Osteoblast (primary cell): ENCODE data around the gene SMIM45.
"Not testable (repeated sequence)": the region's sequence is repeated elsewhere in the genome, so short reads cannot be mapped to it uniquely, and the experiment has no call there.

Experiments used
- DNase-seq: peaks from one replicate; pipeline ENCODE4 v3.0.0; 2011; ENCODE audit warnings: low spot score, mixed read lengths; ENCODE audit not compliant: insufficient read length; ENCODE audit errors: missing footprints
- H2AFZ ChIP-seq: 2 replicates; pipeline ENCODE4 v1.6.0; 2011; ENCODE audit warnings: mild to moderate bottlenecking, low read length
- H3K27ac ChIP-seq: 2 replicates; pipeline ENCODE4 v1.5.1; 2011; ENCODE audit warnings: mild to moderate bottlenecking, low read depth, low read length, moderate library complexity
- H3K27me3 ChIP-seq: 2 replicates; pipeline ENCODE4 v1.6.0; 2012; ENCODE audit warnings: mild to moderate bottlenecking, control low read depth, inconsistent platforms, low read length, moderate library complexity; ENCODE audit not compliant: insufficient read depth
- H3K36me3 ChIP-seq: 2 replicates; pipeline ENCODE4 v1.5.1; 2011; ENCODE audit warnings: mild to moderate bottlenecking, low read length, control low read depth, moderate library complexity; ENCODE audit not compliant: insufficient read depth
- H3K4me1 ChIP-seq: 2 replicates; pipeline ENCODE4 v1.5.1; 2011; ENCODE audit warnings: mild to moderate bottlenecking, low read length, control low read depth, moderate library complexity; ENCODE audit not compliant: insufficient read depth
- H3K4me2 ChIP-seq: 2 replicates; pipeline ENCODE4 v1.6.0; 2011; ENCODE audit warnings: mild to moderate bottlenecking, low read length; ENCODE audit not compliant: insufficient read depth
- H3K4me3 ChIP-seq: fragments of 200-600 bp; sonication (generic); 3 replicates; pipeline ENCODE4 v1.5.1; 2012; ENCODE audit warnings: mild to moderate bottlenecking, low read length, inconsistent platforms; ENCODE audit not compliant: insufficient read depth
- H3K79me2 ChIP-seq: 2 replicates; pipeline ENCODE4 v1.6.0; 2012; ENCODE audit warnings: mild to moderate bottlenecking, low read length, control low read depth, inconsistent platforms; ENCODE audit not compliant: insufficient read depth
- H3K9me3 ChIP-seq: 2 replicates; pipeline ENCODE4 v1.5.1; 2011; ENCODE audit warnings: low read depth, low read length, control low read depth
- H4K20me1 ChIP-seq: 2 replicates; pipeline ENCODE4 v1.6.0; 2012; ENCODE audit warnings: mild to moderate bottlenecking, low read length, control low read depth; ENCODE audit not compliant: insufficient read depth
- TF ChIP-seq, protein P1 (sequence below): IDR thresholded peaks from 2 replicates; pipeline ENCODE4 v1.5.1; 2011; ENCODE audit warnings: mild to moderate bottlenecking, low read depth, low read length, moderate library complexity; ENCODE audit errors: extremely low read depth

The SMIM45 gene

DNA sequence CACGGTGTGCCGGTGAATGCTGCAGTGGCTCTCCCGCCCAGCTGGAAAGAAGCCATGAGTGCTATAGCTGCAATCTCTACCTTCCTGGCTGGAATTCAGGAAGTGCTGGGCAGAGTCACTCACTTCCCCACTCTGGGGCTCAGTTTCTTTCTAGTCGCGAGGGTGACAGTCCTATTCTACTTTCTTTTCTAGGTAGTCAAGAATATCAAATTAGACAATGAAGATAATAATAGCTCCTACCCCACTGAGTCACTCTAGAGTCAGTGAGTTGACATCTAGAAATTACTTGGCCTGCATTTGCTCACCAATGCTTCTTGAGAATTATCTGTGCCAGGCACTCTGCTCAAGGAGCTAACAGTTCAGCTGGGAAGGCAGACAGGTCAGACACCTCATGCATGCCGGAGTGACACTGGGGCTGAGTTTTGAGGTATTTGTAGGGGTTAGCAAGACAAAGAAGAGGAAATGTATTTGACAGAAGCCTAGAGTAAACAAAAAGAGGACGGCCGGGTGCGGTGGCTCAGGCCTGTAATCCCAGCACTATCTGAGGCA, 8.2 kb upstream of the SMIM45 start:
- TF ChIP-seq, protein P1, sequence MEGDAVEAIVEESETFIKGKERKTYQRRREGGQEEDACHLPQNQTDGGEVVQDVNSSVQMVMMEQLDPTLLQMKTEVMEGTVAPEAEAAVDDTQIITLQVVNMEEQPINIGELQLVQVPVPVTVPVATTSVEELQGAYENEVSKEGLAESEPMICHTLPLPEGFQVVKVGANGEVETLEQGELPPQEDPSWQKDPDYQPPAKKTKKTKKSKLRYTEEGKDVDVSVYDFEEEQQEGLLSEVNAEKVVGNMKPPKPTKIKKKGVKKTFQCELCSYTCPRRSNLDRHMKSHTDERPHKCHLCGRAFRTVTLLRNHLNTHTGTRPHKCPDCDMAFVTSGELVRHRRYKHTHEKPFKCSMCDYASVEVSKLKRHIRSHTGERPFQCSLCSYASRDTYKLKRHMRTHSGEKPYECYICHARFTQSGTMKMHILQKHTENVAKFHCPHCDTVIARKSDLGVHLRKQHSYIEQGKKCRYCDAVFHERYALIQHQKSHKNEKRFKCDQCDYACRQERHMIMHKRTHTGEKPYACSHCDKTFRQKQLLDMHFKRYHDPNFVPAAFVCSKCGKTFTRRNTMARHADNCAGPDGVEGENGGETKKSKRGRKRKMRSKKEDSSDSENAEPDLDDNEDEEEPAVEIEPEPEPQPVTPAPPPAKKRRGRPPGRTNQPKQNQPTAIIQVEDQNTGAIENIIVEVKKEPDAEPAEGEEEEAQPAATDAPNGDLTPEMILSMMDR: no peak
- Histone ChIP-seq H3K4me2 (peak overlapping the region; percentile 37), H3K4me1 (peaks cover 30% of the 10 kb centered on the region), H3K27me3 (no peaks in the 10 kb centered on the region), H4K20me1 (peaks cover 5% of the 10 kb centered on the region), H3K36me3 (peaks cover 4% of the 10 kb centered on the region), H3K4me3 (no peak overlapping the region), H3K9me3 (no peaks in the 10 kb centered on the region), H3K27ac (peak overlapping the region; percentile 0), H2AFZ (no peak overlapping the region), H3K79me2 (peaks cover 9% of the 10 kb centered on the region)
- DNase-seq: no peak

DNA sequence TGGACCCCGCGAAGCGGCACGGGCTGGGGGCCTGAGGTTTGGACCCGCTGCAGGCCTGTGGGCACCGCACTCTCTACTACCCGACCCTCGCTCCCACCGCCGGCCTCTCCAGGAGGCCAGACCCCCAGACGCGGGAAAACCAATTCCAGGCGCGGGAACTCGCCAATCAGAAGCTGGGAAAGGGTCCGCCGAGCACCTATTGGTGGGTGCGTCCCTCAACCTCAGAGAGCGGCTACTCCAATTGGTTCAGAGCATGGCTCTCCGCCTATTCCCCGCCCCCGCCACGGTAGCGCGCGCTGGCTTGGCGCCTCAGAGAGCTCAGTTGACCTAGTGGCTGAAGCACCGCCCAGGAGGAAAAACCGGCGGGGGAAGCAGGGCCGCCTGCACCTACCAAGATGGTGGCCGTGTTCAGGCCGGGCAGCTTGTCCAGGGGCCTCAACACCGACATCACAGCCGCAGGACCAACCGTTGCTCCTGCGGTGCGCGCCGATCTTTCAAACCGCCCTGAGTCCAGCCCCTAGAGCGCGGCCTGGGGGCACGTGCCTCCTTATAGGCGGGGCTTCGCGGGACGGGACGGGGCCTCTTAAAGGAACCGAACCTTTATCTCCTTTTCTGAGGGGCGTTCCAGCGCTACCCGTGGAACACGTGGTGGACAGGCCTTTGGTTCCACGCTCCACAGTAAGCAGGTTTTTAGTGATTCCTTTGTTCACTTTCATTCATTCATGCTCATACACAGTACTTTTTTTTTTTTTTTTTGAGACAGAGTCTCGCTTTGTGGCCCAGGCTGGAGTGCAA, 5.1 kb upstream of the SMIM45 start, which contains the start of gene CENPM:
CENPM (minus strand) TSS at position 524 of the 795 bp plus-strand sequence; CDS start at position 448, 76 bp downstream.
- Histone ChIP-seq H4K20me1 (no peaks in the 10 kb centered on the region), H3K9me3 (no peaks in the 10 kb centered on the region), H3K4me1 (peaks cover 18% of the 10 kb centered on the region), H3K79me2 (peaks cover 9% of the 10 kb centered on the region), H3K4me3 (peak within 1 kb of the TSS; percentile 96), H3K27me3 (no peaks in the 10 kb centered on the region), H3K27ac (peak within 1 kb of the TSS; percentile 78), H2AFZ (peak within 1 kb of the TSS; percentile 100), H3K36me3 (peaks cover 4% of the 10 kb centered on the region), H3K4me2 (peak within 1 kb of the TSS; percentile 99)
- DNase-seq: peak; percentile 97
- TF ChIP-seq, protein P1: no peak

DNA sequence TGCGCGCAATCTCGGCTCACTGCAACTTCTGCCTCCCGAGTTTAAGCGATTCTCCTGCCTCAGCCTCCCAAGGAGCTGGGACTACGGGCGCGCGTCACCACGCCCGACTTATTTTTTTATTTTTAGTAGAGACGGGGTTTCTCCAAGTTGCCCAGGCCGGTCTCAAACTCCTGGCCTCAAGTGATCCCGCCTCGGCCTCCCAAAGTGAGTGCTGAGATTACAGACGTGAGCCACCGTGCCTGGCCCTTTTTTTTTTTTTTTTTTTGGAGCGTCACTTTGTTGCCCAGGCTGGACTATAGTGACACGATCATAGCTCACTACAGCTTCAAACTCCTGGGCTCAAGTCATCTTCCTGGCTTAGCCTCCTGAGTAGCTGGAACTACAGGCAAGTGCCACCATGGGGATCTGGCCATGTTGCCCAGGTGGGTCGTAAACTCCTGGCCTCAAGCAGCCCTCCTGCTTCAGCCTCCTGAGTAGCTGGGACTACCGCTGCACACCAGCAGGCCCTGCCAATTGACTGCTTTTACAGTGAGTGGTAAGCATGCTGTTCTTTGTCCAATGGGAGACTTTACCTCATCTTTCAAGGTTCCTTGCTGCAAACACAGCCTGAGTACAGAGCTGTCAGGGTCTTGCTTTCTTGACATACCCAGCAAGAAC, 4.4 kb upstream of the SMIM45 start:
- H3K27me3 ChIP-seq: no peaks in the 10 kb centered on the region
- DNase-seq: no peak
- H4K20me1 ChIP-seq: no peaks in the 10 kb centered on the region
- H3K4me3 ChIP-seq: peak overlapping the region; percentile 96
- H3K9me3 ChIP-seq: no peaks in the 10 kb centered on the region
- H3K36me3 ChIP-seq: peaks cover 4% of the 10 kb centered on the region
- H3K4me1 ChIP-seq: peaks cover 18% of the 10 kb centered on the region
- H3K79me2 ChIP-seq: peaks cover 9% of the 10 kb centered on the region
- peak overlapping the region; percentile 99 for H3K4me2 ChIP-seq
- H3K27ac ChIP-seq: peak overlapping the region; percentile 63
- TF ChIP-seq, protein P1: no peak
- peak overlapping the region; percentile 100 for H2AFZ ChIP-seq

DNA sequence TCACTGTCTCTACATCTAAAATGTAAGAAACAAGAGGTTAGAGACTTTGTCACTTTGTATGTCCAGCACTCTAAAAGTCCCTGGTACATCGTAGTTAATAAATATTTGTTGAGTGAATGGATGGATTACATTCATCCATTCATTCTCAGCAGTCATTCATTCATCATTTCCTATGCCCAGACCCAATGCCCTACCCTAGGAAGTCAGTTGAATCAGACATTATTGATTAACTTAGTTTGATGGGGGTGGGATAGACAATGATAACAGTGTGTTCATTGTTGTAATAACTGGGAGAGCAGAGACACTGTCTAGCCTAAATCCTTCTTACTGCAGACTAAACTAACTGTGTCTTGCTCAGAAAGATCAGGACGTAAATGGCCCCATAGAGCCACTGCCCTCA, 3.8 kb upstream of the SMIM45 start:
- Histone ChIP-seq H3K4me3 (no peak overlapping the region), H3K27ac (no peak overlapping the region), H2AFZ (no peak overlapping the region), H3K9me3 (no peaks in the 10 kb centered on the region), H3K4me2 (no peak overlapping the region), H3K36me3 (peaks cover 3% of the 10 kb centered on the region), H3K4me1 (peaks cover 18% of the 10 kb centered on the region), H3K27me3 (no peaks in the 10 kb centered on the region), H3K79me2 (peaks cover 9% of the 10 kb centered on the region), H4K20me1 (no peaks in the 10 kb centered on the region)
- no peak for DNase-seq
- TF ChIP-seq, protein P1: no peak

DNA sequence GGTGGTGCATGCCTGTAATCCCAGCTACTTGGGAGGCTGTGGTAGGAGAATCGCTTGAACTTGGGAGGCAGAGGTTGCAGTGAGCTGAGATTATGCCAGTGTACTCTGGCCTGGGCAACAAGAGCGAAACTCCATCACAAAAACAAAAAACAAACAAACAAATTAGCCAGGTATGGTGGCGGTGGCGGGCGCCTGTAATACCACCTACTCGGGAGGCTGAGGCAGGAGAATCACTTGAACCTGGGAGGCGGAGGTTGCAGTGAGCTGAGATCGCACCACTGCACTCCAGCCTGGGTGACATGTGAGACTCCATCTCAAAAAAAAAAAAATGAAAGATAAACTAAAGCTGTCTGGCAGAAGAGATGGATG, 3.0 kb upstream of the SMIM45 start:
- not testable (repeated sequence) for H3K4me3 ChIP-seq, H3K9me3 ChIP-seq, H2AFZ ChIP-seq, H3K79me2 ChIP-seq, H3K4me2 ChIP-seq, H3K27me3 ChIP-seq, DNase-seq, H3K36me3 ChIP-seq, H4K20me1 ChIP-seq, H3K27ac ChIP-seq
- peaks cover 12% of the 10 kb centered on the region for H3K4me1 ChIP-seq
